Measurements from ENCODE around the gene TPI1.

DNA sequence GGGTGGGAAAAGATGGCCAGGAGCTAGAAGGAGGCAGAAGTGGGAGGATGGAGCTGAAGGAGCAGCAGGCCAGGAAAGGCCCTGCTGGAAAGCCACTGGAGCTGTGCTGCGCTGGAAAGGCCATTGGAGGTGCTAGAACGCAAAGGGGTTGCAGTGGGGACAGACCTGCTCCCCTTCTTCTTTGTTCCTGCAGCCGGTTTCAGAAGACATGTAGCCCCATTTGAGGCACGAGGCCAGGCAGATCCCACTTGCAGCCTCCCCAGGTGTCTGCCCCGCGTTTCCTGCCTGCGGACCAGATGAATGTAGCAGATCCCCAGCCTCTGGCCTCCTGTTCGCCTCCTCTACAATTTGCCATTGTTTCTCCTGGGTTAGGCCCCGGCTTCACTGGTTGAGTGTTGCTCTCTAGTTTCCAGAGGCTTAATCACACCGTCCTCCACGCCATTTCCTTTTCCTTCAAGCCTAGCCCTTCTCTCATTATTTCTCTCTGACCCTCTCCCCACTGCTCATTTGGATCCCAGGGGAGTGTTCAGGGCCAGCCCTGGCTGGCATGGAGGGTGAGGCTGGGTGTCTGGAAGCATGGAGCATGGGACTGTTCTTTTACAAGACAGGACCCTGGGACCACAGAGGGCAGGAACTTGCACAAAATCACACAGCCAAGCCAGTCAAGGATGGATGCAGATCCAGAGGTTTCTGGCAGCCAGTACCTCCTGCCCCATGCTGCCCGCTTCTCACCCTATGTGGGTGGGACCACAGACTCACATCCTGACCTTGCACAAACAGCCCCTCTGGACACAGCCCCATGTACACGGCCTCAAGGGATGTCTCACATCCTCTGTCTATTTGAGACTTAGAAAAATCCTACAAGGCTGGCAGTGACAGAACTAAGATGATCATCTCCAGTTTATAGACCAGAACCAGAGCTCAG is 48.0 kb upstream of the TPI1 start:
- TF ChIP-seq, protein P1, sequence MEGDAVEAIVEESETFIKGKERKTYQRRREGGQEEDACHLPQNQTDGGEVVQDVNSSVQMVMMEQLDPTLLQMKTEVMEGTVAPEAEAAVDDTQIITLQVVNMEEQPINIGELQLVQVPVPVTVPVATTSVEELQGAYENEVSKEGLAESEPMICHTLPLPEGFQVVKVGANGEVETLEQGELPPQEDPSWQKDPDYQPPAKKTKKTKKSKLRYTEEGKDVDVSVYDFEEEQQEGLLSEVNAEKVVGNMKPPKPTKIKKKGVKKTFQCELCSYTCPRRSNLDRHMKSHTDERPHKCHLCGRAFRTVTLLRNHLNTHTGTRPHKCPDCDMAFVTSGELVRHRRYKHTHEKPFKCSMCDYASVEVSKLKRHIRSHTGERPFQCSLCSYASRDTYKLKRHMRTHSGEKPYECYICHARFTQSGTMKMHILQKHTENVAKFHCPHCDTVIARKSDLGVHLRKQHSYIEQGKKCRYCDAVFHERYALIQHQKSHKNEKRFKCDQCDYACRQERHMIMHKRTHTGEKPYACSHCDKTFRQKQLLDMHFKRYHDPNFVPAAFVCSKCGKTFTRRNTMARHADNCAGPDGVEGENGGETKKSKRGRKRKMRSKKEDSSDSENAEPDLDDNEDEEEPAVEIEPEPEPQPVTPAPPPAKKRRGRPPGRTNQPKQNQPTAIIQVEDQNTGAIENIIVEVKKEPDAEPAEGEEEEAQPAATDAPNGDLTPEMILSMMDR (IDR thresholded peaks at IDR 0.05), result no peak
- TF ChIP-seq POLR2A (IDR thresholded peaks at IDR 0.05), result no peak
- no peak for TF ChIP-seq EP300 (IDR thresholded peaks at IDR 0.05; ENCODE audit: low read depth)
